ENCODE data around the gene MAP2K3. TPM values are rescaled to one million over a fixed set of nuclear protein-coding genes. Genes with fewer than 3 reads are reported as not detected.

The MAP2K3 gene
- total RNA-seq = 100 to 1,000 TPM; 122 to 123 TPM

GRCh38 chr17:21284319-21285163 lies at the start of gene MAP2K3:
TSS of gene MAP2K3 (plus strand) at chr17:21284711. CDS start at chr17:21284921, 210 bp downstream.
- intact Hi-C loops (cut with DNase I, micrococcal nuclease) = loop anchor here (1.0 to 2.0 kb wide), 6 partner anchors 32 to 266 kb away; partner anchors contain the start of genes DHRS7B (in 1 of the 2), NATD1 (in 1 of the 2) and TMEM11 (in 1 of the 2)
- POLR2A ChIA-PET = interaction anchor here (1.1 kb wide), 1 partner anchor 241 kb away, joined by 3 read pairs; no protein-coding TSS in a partner anchor
- DNase-seq (peak; percentile 99), ATAC-seq (peak; percentile 76)
- CTCF ChIA-PET = interaction anchor here (0.6 to 3.7 kb wide), 4 partner anchors 8 to 227 kb away, joined by 3 to 34 read pairs (median 5); no protein-coding TSS in a partner anchor
- Mint-ChIP-seq H3K9me3 (ENCODE audit: low read depth) (no peaks in the 10 kb centered on the region), H3K27me3 (no peaks in the 10 kb centered on the region), H3K4me3 (peak within 1 kb of the TSS; percentile 98), H3K4me1 (peaks cover 57% of the 10 kb centered on the region), H3K27ac (peak within 1 kb of the TSS; percentile 94), H3K36me3 (ENCODE audit: low read depth) (peaks cover 31% of the 10 kb centered on the region)

- ATAC-seq = no peak
- Mint-ChIP-seq H3K36me3 (ENCODE audit: low read depth) (peaks cover 5% of the 10 kb centered on the region), H3K27ac (no peak overlapping the region), H3K27me3 (no peaks in the 10 kb centered on the region), H3K9me3 (ENCODE audit: low read depth) (peaks cover 4% of the 10 kb centered on the region), H3K4me3 (no peak overlapping the region), H3K4me1 (no peaks in the 10 kb centered on the region)
- POLR2A ChIA-PET = no interaction called here
- intact Hi-C loops (cut with DNase I, micrococcal nuclease) = no loop called here
- DNase-seq = no peak
- CTCF ChIA-PET = no interaction called here
Measured at GRCh38 chr17:21235921-21236320, 48.6 kb upstream of the MAP2K3 start.

GRCh38 chr17:21239680-21240368 lies 44.7 kb upstream of the MAP2K3 start:
- Mint-ChIP-seq H3K36me3 (ENCODE audit: low read depth) (no peaks in the 10 kb centered on the region), H3K27me3 (no peaks in the 10 kb centered on the region), H3K4me1 (no peaks in the 10 kb centered on the region), H3K4me3 (no peak overlapping the region), H3K9me3 (ENCODE audit: low read depth) (no peaks in the 10 kb centered on the region), H3K27ac (no peak overlapping the region)
- intact Hi-C loops (cut with DNase I, micrococcal nuclease) = no loop called here
- ChIA-PET CTCF (interaction anchor here (0.9 to 1.1 kb wide), 2 partner anchors 10 to 27 kb away, joined by 4 read pairs; no protein-coding TSS in a partner anchor), POLR2A (no interaction called here)
- DNase-seq (no peak), ATAC-seq (peak; percentile 39)

- H3K4me3 Mint-ChIP-seq = no peak overlapping the region
- CTCF ChIA-PET = no interaction called here
Measured at GRCh38 chr17:21240369-21241055, 44.0 kb upstream of the MAP2K3 start.

GRCh38 chr17:21241564-21241963 lies 42.9 kb upstream of the MAP2K3 start:
- ChIA-PET POLR2A (no interaction called here), CTCF (interaction anchor here (0.6 to 0.7 kb wide), 2 partner anchors 26 to 137 kb away, joined by 3 read pairs; no protein-coding TSS in a partner anchor)
- peaks cover 3% of the 10 kb centered on the region for H3K4me1 Mint-ChIP-seq
- intact Hi-C loops (cut with DNase I, micrococcal nuclease) = no loop called here
- no peaks in the 10 kb centered on the region for H3K36me3 Mint-ChIP-seq (ENCODE audit: low read depth)
- ATAC-seq (no peak), DNase-seq (no peak)
- no peaks in the 10 kb centered on the region for H3K9me3 Mint-ChIP-seq (ENCODE audit: low read depth)
- no peaks in the 10 kb centered on the region for H3K27me3 Mint-ChIP-seq
- no peak overlapping the region for H3K4me3 Mint-ChIP-seq
- no peak overlapping the region for H3K27ac Mint-ChIP-seq

More at GRCh38 chr17:21240369-21241055, 44.0 kb upstream of the MAP2K3 start:
- H3K9me3 Mint-ChIP-seq (ENCODE audit: low read depth) = no peaks in the 10 kb centered on the region
- no peak for DNase-seq
- intact Hi-C loops (cut with DNase I, micrococcal nuclease) = no loop called here
- POLR2A ChIA-PET = no interaction called here
- no peak for ATAC-seq
- no peak overlapping the region for H3K27ac Mint-ChIP-seq
- no peaks in the 10 kb centered on the region for H3K27me3 Mint-ChIP-seq
- no peaks in the 10 kb centered on the region for H3K4me1 Mint-ChIP-seq
- no peaks in the 10 kb centered on the region for H3K36me3 Mint-ChIP-seq (ENCODE audit: low read depth)

GRCh38 chr17:21242026-21242697 lies 42.3 kb upstream of the MAP2K3 start:
- Mint-ChIP-seq H3K9me3 (ENCODE audit: low read depth) (no peaks in the 10 kb centered on the region), H3K36me3 (ENCODE audit: low read depth) (no peaks in the 10 kb centered on the region), H3K27ac (no peak overlapping the region), H3K4me1 (peaks cover 3% of the 10 kb centered on the region), H3K27me3 (no peaks in the 10 kb centered on the region), H3K4me3 (no peak overlapping the region)
- DNase-seq (no peak), ATAC-seq (no peak)
- POLR2A ChIA-PET = no interaction called here
- CTCF ChIA-PET = no interaction called here
- intact Hi-C loops (cut with DNase I, micrococcal nuclease) = no loop called here

GRCh38 chr17:21242780-21243515 lies 41.6 kb upstream of the MAP2K3 start:
- no peak overlapping the region for H3K4me3 Mint-ChIP-seq
- intact Hi-C loops (cut with DNase I, micrococcal nuclease) = no loop called here
- DNase-seq = no peak
- POLR2A ChIA-PET = no interaction called here
- no peaks in the 10 kb centered on the region for H3K36me3 Mint-ChIP-seq (ENCODE audit: low read depth)
- H3K9me3 Mint-ChIP-seq (ENCODE audit: low read depth) = no peaks in the 10 kb centered on the region
- H3K27me3 Mint-ChIP-seq = no peaks in the 10 kb centered on the region
- CTCF ChIA-PET = no interaction called here
- H3K27ac Mint-ChIP-seq = no peak overlapping the region
- peaks cover 3% of the 10 kb centered on the region for H3K4me1 Mint-ChIP-seq
- ATAC-seq = no peak

- no peaks in the 10 kb centered on the region for H3K9me3 Mint-ChIP-seq (ENCODE audit: low read depth)
- peaks cover 3% of the 10 kb centered on the region for H3K4me1 Mint-ChIP-seq
- no peak overlapping the region for H3K27ac Mint-ChIP-seq
- no peak for ATAC-seq
- DNase-seq = no peak
- H3K4me3 Mint-ChIP-seq = no peak overlapping the region
- intact Hi-C loops (cut with DNase I, micrococcal nuclease) = no loop called here
- CTCF ChIA-PET = no interaction called here
- POLR2A ChIA-PET = no interaction called here
- no peaks in the 10 kb centered on the region for H3K36me3 Mint-ChIP-seq (ENCODE audit: low read depth)
- no peaks in the 10 kb centered on the region for H3K27me3 Mint-ChIP-seq
Measured at GRCh38 chr17:21243516-21244303, 40.8 kb upstream of the MAP2K3 start.

- Mint-ChIP-seq H3K4me3 (no peak overlapping the region), H3K9me3 (ENCODE audit: low read depth) (no peaks in the 10 kb centered on the region), H3K4me1 (peaks cover 3% of the 10 kb centered on the region), H3K27ac (no peak overlapping the region), H3K27me3 (no peaks in the 10 kb centered on the region), H3K36me3 (ENCODE audit: low read depth) (no peaks in the 10 kb centered on the region)
- intact Hi-C loops (cut with DNase I, micrococcal nuclease) = no loop called here
- ChIA-PET POLR2A (no interaction called here), CTCF (interaction anchor here (0.6 kb wide), 1 partner anchor 91 kb away, joined by 3 read pairs; no protein-coding TSS in a partner anchor)
- ATAC-seq = no peak
- DNase-seq = no peak
Measured at GRCh38 chr17:21245639-21246084, 38.8 kb upstream of the MAP2K3 start.

- intact Hi-C loops (cut with DNase I, micrococcal nuclease) = no loop called here
- ChIA-PET POLR2A (interaction anchor here (0.7 kb wide), 1 partner anchor 135 kb away, joined by 3 read pairs; no protein-coding TSS in a partner anchor), CTCF (no interaction called here)
- no peaks in the 10 kb centered on the region for H3K27me3 Mint-ChIP-seq
- no peak overlapping the region for H3K27ac Mint-ChIP-seq
- H3K36me3 Mint-ChIP-seq (ENCODE audit: low read depth) = no peaks in the 10 kb centered on the region
- peaks cover 3% of the 10 kb centered on the region for H3K4me1 Mint-ChIP-seq
- DNase-seq (no peak), ATAC-seq (no peak)
- H3K4me3 Mint-ChIP-seq = no peak overlapping the region
- H3K9me3 Mint-ChIP-seq (ENCODE audit: low read depth) = no peaks in the 10 kb centered on the region
Measured at GRCh38 chr17:21246698-21247097, 37.8 kb upstream of the MAP2K3 start.

Measured in activated CD4-positive, alpha-beta T cell treated with anti-CD3 and anti-CD28 coated beads for 36 hours (primary cell).